8988T (cell line): ENCODE results near the gene BEST2.

Experiments
- DNase-seq: peaks from one replicate; pipeline ENCODE4 v3.0.0; 2011

Gene BEST2

DNA sequence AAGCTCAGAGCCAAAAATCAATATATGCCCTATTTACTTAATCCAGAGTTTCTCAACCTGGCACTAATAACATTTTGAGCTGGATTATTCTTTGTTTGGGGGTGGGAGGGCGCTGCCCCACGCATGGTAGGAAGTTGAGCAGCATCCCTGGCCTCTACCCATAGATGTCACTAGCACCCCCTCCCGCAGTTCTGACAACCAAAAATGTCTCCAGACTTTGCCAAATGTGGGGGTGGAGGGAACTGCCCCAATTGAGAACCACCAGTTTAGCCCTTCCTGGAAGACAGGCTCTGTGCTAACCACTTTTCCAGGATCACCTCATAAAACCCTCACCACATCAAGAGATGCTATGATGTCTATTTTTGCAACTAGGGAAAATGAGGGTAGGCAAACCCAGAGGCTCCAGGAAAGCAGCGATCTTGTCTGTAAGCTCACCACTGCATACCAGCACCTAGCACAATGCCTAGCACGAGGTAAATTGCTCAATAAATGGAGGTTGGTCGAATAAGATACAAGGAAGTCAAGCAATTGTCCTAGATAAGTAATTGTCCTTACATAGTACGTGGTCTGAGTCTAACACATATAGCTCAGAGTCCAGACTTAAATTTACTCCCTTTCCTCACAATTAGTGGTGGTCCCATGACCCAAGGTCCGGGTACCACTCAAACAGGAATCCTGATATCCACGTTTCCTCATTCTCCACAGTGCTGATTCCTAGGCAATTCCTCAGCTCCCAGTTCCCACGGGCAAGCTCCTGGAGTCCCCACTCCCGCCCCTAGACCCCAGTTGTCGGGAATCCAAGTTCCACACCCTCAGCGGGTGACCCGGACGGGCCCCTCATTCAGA lies 18.0 kb upstream of the BEST2 start:
- no peak for DNase-seq

DNA sequence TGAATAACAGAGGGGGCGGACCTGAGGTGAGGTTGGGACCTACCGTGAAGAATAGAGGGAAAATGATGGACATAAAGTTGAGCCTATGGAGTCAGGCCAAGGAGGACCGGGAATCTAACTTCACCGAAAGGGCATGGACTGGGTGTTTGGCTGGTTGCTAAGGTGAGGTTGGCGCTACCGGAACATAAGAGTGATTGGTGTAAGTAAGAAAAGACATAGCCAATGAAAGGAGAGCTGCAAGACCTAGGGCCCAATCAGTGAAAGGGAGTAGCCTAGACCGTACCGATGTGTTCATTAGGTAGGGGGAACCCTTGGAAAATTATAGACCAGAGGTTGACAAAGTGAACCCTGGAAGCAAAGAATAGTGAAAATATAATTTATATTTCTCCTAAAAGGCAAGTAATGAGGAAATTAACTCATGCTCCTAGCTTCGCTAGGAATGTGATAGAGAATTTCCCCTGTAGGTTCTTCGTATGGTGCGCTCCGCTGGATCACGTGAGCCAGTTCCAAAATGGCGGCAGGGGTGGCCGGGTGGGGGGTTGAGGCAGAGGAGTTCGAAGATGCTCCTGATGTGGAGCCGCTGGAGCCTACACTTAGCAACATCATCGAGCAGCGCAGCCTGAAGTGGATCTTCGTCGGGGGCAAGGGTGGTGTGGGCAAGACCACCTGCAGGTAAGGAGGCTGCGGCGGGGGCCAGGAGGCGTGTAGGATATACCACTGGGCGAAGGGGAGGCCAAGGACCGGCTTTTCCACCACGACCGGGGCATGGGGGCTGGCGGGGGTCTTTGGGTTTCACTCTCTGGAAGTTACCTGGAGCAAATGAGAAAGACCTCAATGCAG lies 14.4 kb upstream of the BEST2 start, which contains the start of gene GET3:
GET3 (plus strand) TSS at position 503 of the 840 bp plus-strand sequence; CDS start at position 512, 9 bp downstream.
- no peak for DNase-seq

DNA sequence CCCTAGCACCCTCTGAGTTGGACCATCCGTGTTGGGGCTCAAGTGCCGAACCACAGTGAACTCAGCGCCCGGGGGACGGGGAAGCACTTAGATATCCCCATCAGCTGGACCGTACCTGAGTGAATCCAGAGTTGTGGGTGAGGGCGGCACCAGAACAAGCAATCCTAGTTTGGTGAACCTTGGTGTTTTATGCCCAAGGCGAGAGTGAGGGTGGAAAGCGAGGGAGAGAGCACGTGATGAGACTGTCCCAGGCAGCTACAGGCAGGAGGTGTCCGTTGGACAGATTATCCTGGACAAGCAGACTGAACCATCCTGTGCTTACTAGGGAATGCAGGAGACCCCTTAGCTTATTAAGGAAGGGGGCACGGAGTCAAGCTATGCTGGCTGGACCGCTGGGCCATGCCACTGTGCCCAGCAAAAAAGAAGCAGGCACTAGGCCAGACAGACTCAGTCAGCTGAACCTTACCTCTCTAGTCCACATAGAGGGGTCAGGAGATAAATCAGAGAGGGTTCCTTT lies 13.7 kb upstream of the BEST2 start:
- DNase-seq, result no peak

DNA sequence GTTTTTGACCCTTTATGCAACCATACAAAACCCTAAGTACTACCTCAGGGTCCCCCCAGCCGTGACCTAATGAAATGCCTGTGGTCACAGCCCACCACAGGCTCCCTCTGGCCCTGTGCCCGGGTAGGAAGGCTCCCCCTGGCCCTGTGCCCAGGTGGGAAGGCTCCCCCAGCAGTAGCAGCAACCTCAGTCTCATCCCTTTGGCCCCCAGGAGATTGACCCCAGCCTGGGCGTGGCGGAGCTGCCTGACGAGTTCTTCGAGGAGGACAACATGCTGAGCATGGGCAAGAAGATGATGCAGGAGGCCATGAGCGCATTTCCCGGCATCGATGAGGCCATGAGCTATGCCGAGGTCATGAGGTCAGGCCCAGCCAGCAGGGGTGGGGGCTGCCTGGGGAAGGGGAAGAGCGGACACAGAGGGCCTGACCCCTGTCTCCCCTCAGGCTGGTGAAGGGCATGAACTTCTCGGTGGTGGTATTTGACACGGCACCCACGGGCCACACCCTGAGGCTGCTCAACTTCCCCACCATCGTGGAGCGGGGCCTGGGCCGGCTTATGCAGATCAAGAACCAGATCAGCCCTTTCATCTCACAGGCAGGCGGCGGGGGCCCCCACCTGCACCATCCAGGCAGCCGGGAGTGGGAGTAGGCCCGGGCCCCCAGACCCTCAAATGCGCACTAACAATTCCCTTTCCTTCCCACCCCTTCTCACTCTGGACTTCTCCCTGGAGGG lies 6.3 kb upstream of the BEST2 start:
- DNase-seq, result no peak

DNA sequence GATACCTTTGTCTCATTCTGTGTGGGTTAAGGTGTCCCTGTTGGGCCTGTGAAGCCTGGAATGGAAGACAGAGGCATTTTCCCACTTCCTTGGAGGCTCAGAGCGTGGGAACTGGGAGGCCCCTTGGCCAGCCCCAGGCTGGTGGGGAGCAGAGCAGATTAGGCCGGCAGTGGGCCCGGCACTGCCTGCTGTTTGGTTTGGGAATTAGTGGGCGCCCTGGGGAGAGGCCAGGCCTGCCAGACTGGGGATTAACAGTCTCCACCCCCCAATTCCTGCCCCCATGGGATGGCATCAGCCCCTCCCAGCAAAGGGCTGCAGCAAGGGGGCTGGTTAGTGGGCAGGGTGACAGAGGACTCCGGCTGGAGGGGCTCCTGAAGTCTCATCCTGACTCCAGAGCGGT lies 3.1 kb upstream of the BEST2 start:
- peak; percentile 13 for DNase-seq

DNA sequence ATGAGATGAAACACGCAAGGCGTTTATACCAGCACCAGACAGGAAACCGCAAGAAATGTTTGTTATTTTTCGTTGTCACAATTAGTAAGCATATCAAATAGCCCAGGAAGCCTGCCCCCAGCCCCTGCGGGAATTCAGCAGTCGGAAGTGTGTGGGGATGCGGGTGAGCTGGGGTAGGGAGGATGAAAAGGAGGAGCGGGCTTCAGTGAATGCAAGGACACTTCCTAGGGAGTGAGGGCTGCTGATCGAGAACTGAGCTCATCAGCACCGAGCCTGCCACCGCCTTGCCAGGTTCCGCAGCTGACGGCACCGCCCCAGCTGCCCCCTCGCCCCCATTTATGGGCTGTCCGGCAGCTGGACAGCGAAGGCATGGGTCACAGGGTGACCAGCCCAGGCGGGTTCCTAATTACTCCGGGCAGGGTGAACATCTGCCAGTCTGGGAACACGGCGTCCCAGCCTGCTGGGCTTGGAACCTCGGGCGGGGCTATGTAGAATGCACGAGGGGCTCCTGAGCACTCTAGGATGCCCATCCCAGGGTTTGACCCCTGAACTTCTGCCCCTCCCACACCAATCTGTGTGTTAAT lies 1.6 kb upstream of the BEST2 start:
- DNase-seq, result no peak

DNA sequence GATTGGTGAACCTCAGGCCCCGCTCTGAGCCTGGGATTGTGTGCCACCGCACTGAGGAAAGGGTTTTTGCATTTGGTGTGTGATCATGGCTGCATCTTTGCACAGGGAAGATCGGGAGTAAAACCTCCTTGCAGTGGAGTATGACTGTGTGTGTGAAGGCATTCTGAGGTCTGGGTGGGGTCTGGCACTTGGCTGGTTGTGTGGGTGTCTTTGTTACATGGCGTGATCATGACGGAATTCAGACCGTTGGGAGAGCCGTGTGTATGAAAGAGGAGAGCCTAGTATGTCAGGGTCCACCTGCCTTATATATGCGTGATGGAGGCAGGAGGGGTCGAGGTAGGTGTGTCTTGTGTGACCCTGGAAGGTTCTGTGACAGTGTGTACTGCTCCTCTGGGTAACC lies 740 bp upstream of the BEST2 start:
- no peak for DNase-seq

DNA sequence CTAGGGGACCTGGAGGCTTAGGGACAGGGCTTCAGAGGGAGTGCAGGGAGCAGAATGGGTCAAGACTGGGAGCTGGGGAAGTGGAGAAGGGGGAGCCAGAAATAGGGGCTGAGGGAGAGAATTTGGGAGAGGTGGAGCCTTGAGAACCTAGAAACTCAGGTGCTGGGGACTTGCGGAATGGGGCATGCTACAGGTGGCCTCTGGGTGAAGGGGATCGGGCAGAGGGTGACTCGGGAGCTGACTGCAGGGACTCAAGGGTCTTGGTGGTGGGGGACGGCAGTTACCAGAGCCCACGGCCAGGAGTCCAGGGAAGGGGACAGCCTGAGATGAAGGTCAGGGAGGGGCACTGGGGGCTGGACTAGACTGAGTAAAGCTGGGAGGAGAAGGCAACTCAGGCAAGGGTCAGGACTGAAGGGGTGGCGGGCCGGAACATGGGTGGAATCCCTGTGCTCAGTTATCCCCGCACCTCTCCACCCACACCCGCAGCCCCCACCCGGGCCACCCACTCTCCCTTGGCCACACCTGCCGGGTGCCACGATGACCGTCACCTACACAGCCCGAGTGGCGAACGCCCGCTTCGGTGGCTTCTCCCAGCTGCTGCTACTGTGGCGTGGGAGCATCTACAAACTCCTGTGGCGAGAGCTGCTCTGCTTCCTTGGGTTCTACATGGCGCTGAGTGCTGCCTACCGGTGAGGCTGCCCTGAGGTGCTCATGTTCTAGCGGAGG lies 628 bp downstream of the BEST2 start:
- DNase-seq, result no peak

DNA sequence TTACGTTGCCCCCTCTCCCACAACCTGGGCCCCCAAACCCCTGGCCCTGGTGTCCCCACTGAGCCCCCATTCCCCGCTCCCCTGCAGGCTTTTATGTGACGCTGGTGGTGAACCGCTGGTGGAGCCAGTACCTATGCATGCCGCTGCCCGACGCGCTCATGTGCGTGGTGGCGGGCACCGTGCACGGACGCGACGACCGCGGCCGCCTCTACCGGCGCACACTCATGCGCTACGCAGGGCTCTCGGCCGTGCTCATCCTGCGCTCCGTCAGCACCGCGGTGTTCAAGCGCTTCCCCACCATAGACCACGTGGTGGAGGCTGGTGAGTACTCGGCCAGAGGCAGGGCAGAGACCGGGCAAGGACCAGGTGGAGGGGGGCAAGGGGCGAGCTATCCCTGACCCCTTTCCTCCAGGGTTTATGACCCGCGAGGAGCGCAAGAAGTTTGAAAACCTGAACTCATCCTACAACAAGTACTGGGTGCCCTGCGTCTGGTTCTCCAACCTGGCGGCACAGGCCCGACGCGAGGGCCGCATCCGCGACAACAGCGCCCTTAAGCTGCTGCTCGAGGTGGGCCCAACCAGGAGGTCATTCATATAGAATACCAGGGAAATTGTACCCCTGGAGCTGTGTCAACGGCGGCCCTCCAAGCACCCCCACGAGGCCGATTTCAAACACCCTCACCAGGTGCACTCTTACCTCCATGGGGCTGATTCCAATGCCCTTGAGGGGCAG lies 3.0 kb downstream of the BEST2 start:
- DNase-seq, result no peak

DNA sequence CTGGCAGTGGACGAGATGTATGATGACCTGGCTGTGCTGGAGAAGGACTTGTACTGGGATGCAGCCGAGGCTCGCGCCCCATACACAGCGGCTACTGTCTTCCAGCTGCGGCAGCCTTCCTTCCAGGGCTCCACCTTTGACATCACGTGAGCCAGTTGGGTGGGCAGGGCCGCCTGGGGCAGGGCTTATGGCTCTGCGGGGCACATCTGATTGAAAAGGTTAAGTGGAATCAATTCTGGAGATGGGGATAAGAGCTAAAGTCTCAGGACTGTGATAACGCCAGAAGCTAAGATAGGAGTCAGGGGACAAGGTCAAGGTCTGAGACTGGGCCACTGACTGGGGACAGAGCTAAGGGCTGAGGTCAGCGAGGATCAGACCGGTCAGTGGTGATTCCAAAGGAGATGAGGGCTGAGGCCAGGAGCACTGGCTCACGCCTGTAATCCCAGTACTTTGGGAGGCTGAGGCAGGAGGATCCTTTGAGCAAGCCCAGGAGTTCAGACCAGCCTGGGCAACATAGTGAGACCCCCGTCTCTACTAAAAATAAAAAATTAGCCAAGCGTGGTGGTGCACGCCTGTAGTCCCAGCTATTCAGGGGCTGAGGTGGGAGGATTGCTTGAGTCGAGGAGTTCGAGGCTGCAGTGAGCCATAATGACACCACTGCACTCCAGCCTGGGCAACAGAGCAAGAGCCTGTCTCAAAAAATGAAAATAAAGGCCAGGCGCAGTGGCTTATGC lies 4.7 kb downstream of the BEST2 start:
- no peak for DNase-seq

DNA sequence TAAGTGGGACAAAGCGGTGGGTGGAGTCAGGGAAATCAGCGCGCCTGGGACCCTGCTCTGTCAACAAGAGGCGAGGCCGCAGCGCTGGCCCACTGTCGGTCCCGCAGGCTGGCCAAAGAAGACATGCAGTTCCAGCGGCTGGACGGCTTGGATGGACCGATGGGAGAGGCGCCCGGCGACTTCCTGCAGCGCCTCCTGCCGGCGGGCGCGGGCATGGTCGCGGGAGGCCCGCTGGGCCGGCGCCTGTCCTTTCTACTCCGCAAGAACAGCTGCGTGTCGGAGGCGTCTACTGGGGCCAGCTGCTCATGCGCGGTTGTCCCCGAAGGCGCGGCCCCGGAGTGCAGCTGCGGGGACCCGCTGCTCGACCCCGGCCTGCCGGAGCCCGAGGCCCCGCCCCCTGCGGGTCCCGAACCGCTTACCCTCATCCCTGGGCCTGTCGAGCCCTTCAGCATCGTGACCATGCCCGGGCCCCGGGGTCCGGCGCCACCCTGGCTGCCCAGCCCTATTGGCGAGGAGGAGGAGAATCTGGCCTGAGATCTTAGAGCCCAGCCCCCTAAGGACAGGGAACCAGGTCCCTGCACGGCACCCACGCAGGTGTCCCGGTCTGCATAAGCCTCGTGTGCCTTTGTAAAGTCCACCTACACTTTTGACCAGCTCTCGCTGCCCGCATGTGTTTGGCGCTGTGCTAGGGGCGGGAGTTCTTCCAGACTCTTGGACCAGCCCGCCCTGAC lies 6.1 kb downstream of the BEST2 start:
- DNase-seq, result peak; percentile 86

DNA sequence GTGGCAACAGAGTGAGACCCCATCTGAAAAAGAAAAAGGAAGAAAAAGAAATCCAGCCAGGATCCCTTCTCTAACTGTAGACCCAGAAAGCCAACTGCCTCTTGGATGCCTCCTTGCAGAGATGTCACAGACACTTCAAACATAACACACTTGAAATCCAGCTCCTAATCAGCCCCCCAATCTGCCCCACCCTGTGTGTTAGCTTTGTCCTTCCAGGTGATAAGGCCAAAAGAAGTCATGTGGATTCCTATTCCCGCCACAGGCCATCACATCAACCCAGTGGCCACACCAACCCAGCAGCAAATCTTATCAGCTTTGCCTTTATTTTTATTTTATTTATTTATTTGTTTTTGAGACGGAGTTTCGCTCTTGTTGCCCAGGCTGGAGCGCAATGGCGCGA lies 8.1 kb downstream of the BEST2 start:
- DNase-seq, result no peak

DNA sequence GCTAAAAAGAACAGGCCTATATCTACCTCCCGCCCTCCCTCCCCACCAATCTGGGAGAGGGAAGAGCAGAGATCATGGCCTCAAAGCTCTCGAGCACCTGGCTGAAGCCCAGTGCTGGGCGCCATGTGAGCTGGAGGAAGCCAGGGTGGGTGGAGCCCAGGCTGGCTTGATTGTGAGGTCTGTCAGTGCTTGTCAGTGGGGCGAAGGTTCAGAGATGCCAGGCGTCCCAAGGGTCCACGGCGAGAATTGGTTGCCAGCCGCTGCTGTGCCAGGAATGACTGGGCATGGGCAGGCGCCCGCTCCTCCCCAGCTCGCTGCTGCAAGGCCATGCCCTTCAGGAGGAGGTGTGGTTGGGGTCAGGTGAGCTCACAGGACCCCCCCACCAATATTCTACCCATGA lies 11.5 kb downstream of the BEST2 start:
- no peak for DNase-seq

DNA sequence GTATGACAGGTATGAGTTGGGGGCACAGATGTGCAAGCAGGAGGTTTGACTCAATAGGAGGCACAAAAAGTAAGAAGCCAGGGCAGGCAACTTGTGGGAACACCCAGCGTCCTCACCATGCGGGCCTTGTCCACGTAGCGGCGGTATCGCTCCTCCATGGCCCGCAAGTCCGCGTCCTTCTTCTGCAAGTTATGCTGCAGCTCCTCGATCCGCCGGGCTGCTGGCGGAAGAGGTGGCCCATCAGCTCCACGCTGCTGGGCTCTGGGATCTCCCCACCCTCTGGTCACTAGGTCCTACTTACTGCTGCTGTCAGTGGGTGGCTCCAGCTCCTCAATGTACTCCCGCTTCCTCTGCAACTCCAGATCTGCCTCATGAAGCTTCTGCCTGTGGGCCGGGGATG lies 13.1 kb downstream of the BEST2 start:
- DNase-seq, result no peak

DNA sequence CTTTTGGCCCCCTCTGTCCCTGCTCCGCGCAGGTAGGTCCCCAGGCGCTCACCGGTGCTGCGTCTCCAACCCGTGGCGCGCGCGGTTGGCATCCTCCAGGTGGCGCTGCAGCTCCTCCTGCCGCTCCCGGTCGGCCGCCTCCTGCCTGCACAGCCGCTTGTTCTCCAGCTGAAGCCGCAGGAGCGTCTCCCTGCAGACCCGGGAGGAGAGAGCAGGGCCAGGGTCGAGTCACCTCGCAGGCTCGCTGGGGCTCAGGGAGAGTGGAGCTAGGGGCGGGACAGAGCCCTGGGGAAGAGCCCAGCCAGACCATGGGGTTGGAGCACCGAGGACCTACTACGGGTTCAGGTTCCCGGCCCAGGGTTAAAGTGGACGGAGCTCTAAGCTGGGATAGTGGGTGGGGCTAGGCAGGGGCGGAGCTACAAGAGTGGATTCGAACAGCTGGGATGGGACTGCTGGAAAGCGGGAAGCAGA lies 14.5 kb downstream of the BEST2 start:
- peak; percentile 89 for DNase-seq

DNA sequence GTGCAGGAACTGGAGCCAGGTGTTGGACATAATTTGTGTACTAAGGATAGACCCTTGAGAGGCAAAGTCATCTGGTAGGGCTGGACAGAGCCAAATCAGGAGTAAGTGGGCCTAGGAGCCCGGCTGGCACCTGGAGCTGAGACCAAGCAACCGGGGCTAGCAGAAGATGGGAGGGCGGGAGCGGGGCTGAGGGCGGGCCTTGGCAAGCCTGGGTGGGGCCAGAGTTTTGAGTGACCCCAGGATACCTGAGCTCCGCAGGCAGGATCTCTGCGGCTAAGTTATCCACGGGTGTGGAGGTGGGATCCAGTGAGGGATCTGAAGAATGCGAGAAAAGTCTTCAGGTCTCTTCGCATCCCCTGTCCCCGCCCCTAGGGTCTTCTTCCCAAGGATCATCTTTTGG lies 15.6 kb downstream of the BEST2 start:
- DNase-seq, result no peak

DNA sequence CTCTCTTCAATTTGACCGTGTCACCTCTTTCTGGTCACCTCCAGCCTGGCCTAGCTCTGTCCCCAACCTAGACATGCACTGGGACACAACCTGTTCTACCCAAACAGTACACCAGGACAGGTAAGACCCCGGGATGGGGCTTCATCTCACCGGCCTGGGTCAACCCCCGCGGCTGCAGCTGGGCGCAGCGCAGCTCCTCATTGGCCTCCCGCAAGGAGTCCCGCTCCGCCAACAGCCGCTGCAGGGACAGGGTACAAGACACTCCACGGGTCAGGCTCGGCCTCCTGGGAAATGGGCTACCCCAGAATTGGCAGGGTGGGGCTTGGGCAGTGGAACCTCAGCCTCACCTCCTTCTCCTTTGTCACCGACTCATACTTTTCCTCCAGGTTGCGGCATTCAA lies 16.1 kb downstream of the BEST2 start:
- DNase-seq, result no peak

DNA sequence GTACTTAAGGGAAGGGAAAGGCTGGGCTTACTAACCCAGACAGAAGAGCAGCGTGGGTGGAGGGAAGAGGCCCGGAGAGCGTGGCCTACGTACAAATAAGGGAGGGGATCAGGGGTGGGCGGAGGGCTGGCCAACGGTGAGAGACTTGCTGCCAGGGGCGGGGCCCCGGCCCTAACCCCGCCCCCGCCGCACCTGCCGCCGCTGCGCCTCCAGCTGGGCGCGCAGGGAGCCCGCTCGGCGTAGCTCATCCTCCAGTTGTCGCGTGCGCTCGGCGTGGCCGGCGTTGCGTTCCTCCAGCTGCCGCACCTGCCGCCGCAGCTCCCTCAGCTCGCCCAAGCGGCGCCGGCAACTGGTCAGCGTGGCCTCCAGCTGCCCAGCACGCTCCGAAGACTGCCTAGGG lies 18.1 kb downstream of the BEST2 start:
- no peak for DNase-seq

DNA sequence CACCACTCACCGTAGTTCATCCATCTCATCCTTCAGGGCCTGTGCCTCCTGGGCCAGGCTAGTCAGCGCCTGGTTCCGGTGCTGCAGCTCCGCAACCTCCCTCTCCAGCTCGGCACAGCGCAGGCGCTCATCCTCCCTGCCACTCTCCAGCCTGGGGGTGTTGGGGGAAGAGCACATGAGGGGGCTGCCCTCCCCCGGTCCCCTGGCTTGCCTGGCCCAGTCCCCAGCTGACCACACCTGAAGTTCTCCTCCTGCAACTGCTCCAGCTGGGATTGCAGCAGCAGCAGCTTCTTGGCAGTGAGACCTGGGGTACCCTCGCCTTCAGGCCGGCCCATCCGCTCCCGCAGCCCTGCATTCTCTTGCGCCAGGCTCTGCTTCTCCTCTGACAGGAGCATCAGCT lies 19.3 kb downstream of the BEST2 start:
- no peak for DNase-seq

DNA sequence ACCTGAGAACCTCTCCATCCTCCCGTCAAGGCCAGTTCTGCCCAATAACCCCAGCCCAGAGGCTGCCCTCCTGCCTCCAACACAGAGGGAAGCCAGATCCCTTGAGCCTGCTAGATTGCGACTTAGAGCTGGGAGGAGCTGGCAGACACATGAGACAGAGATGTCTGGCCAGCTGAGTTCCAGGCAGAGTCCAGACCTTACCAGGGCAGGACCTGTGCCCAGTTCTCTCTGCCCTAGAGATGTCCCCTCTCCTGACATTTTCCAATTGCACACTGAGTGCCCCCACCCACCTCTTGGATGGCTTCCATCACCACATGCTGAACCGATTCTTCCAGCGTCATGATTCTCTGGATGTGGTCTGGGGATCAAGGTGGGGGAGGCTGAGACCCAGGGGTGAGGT lies 20.7 kb downstream of the BEST2 start:
- DNase-seq, result no peak
